GM12873 (cell line): Measurements from ENCODE around the gene ARHGAP9.

ENCODE experiments used
- CTCF ChIP-seq: IDR thresholded peaks from 2 replicates; pipeline ENCODE4 v1.5.1; 2012; ENCODE audit warnings: low read depth, mild to moderate bottlenecking, moderate library complexity, low read length, control low read depth; ENCODE audit not compliant: insufficient read depth; ENCODE audit errors: missing control alignments

ARHGAP9 gene

GRCh38 chr12:57452181-57452936 lies 27.3 kb downstream of the ARHGAP9 start:
- TF ChIP-seq CTCF, result no peak

- TF ChIP-seq CTCF, result no peak
Observed at GRCh38 chr12:57451233-57451778, 28.4 kb downstream of the ARHGAP9 start.

- no peak for TF ChIP-seq CTCF
Observed at GRCh38 chr12:57450057-57450456, 29.6 kb downstream of the ARHGAP9 start.

GRCh38 chr12:57449375-57449774 lies 30.3 kb downstream of the ARHGAP9 start:
- TF ChIP-seq CTCF, result no peak

- TF ChIP-seq CTCF, result no peak
Observed at GRCh38 chr12:57448669-57449068, 31.0 kb downstream of the ARHGAP9 start.

GRCh38 chr12:57446292-57446960 lies 33.2 kb downstream of the ARHGAP9 start:
- TF ChIP-seq CTCF, result no peak

GRCh38 chr12:57444744-57445143 lies 34.9 kb downstream of the ARHGAP9 start:
- TF ChIP-seq CTCF, result no peak
